ENCODE measurements around the gene NLRP6. TPM values are rescaled to one million over a fixed set of nuclear protein-coding genes. Genes with fewer than 3 reads are reported as not detected.

NLRP6 gene
- total RNA-seq, 2 experiments from 2014 or later: 14.4 to 14.7 TPM

GRCh38 chr11:304915-305843, 27.0 kb downstream of the NLRP6 start:
- H3K4me3 ChIP-seq (ENCODE audit: low read length): no peak overlapping the region
- Mint-ChIP-seq H3K4me3 (peak overlapping the region; percentile 85), H3K4me1 (ENCODE audit: low read depth) (peaks cover 39% of the 10 kb centered on the region), H3K9me3 (no peaks in the 10 kb centered on the region), H3K36me3 (ENCODE audit: low read depth) (peaks cover 17% of the 10 kb centered on the region), H3K27me3 (no peaks in the 10 kb centered on the region), H3K27ac (peak overlapping the region; percentile 96)
- DNase-seq (peak in 9 of 14 experiments; percentile 52 to 87 (median 63)), ATAC-seq (ENCODE audit: poor library complexity) (peak; percentile 37)
- H3K27ac ChIP-seq (ENCODE audit: low read depth in 1 of 2, low read length in 2 of 2): no peak overlapping the region
- intact Hi-C loops (cut with DNase I, micrococcal nuclease): loop anchor here (1.0 to 10.0 kb wide), 7 partner anchors 16 to 210 kb away; partner anchors contain the start of genes PGGHG (in 1 of the 2) and PTDSS2 (in 1 of the 2)
- peak; percentile 80 for TF ChIP-seq CTCF (IDR thresholded peaks at IDR 0.05)
- no peaks in the 10 kb centered on the region for H3K9me3 ChIP-seq (ENCODE audit: control insufficient read depth in 1 of 2, insufficient read depth in 1 of 2, low read length in 2 of 2)
- ChIA-PET POLR2A (interaction anchor here (0.7 to 3.7 kb wide), 13 partner anchors 11 to 145 kb away, joined by 3 to 30 read pairs (median 4); partner anchors contain the start of genes BET1L, NLRP6, PGGHG and PSMD13), CTCF (interaction anchor here (0.6 to 3.8 kb wide), 17 partner anchors 10 to 145 kb away, joined by 3 to 31 read pairs (median 4); partner anchors contain the start of genes BET1L, PGGHG, PTDSS2 and RIC8A)
- no peaks in the 10 kb centered on the region for H3K27me3 ChIP-seq (ENCODE audit: control insufficient read depth in 1 of 2, insufficient read depth in 2 of 2, low read length in 2 of 2)
- no peaks in the 10 kb centered on the region for H3K36me3 ChIP-seq (ENCODE audit: insufficient read depth, low read length)
- H3K4me1 ChIP-seq (ENCODE audit: insufficient read depth, low read length): peaks cover 50% of the 10 kb centered on the region

GRCh38 chr11:305844-306211, 27.6 kb downstream of the NLRP6 start:
- POLR2A ChIA-PET: interaction anchor here (1.0 to 3.7 kb wide), 9 partner anchors 10 to 145 kb away, joined by 3 to 30 read pairs (median 5); partner anchors contain the start of genes BET1L, NLRP6, PGGHG and PSMD13
- intact Hi-C loops (cut with DNase I, micrococcal nuclease): loop anchor here (1.0 to 10.0 kb wide), 7 partner anchors 17 to 209 kb away; partner anchors contain the start of genes PGGHG (in 1 of the 2) and PTDSS2 (in 1 of the 2)
- Mint-ChIP-seq H3K27me3 (no peaks in the 10 kb centered on the region), H3K4me1 (ENCODE audit: low read depth) (peaks cover 39% of the 10 kb centered on the region), H3K27ac (peak overlapping the region; percentile 96), H3K9me3 (no peaks in the 10 kb centered on the region), H3K4me3 (peak overlapping the region; percentile 56), H3K36me3 (ENCODE audit: low read depth) (peaks cover 17% of the 10 kb centered on the region)
- H3K4me1 ChIP-seq (ENCODE audit: insufficient read depth, low read length): peaks cover 47% of the 10 kb centered on the region
- DNase-seq: no peak
- no peaks in the 10 kb centered on the region for H3K9me3 ChIP-seq (ENCODE audit: control insufficient read depth in 1 of 2, insufficient read depth in 1 of 2, low read length in 2 of 2)
- H3K27me3 ChIP-seq (ENCODE audit: control insufficient read depth in 1 of 2, insufficient read depth in 2 of 2, low read length in 2 of 2): no peaks in the 10 kb centered on the region
- H3K4me3 ChIP-seq (ENCODE audit: low read length): no peak overlapping the region
- no peak for TF ChIP-seq CTCF (IDR thresholded peaks at IDR 0.05)
- H3K36me3 ChIP-seq (ENCODE audit: insufficient read depth, low read length): no peaks in the 10 kb centered on the region
- CTCF ChIA-PET: interaction anchor here (0.8 to 3.8 kb wide), 10 partner anchors 11 to 144 kb away, joined by 3 to 31 read pairs (median 8); partner anchors contain the start of genes PGGHG and PTDSS2
- H3K27ac ChIP-seq (ENCODE audit: low read depth in 1 of 2, low read length in 2 of 2): peak overlapping the region; percentile 9 to 41
- no peak for ATAC-seq (ENCODE audit: poor library complexity)

DNA sequence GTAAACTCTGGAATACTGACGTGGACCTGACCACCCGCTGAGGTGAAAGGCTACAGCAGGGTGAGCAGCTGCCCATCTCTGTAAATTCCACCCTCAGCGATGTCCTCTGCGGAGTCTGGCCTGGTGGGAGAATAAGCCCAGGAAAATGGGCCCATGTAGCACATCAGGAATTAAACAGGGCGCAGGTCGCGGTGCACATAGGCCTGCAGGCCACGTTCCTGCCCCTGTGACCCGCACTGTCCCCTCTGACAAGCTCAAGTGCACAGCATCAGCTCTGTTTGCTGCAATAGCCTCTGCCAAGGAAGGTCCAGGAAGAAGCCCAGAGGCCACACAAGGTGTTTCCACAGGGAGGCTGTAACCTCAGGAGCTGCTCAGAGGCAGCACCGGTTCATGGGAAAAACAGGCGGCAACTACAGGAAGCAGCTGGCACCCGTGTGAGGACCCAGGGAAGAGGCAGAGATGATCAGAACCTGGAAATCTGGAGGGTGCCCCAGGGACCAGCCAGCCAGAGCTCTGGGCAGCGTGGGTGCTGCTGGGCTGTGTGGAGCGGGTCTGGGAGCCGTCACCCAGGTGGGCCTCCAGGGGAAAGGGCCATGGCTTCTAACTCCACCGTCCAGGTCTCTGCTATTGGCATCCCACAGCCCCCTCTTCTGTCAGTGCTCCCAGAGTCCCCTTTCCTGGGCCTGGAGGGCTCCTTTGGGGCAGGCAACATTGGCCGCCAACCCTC, 28.6 kb downstream of the NLRP6 start:
- no peaks in the 10 kb centered on the region for H3K27me3 ChIP-seq (ENCODE audit: control insufficient read depth in 1 of 2, insufficient read depth in 2 of 2, low read length in 2 of 2)
- H3K4me1 Mint-ChIP-seq (ENCODE audit: low read depth): peaks cover 42% of the 10 kb centered on the region
- intact Hi-C loops (cut with DNase I, micrococcal nuclease): loop anchor here (5.0 to 10.0 kb wide), 3 partner anchors 40 to 208 kb away; no protein-coding TSS in a partner anchor

More for the DNA sequence above, 28.6 kb downstream of the NLRP6 start:
- peaks cover 48% of the 10 kb centered on the region for H3K4me1 ChIP-seq (ENCODE audit: insufficient read depth, low read length)
- no peaks in the 10 kb centered on the region for H3K36me3 ChIP-seq (ENCODE audit: insufficient read depth, low read length)
- ATAC-seq (ENCODE audit: poor library complexity) (no peak), DNase-seq (no peak)
- Mint-ChIP-seq H3K9me3 (no peaks in the 10 kb centered on the region), H3K4me3 (peak overlapping the region; percentile 63), H3K36me3 (ENCODE audit: low read depth) (peaks cover 19% of the 10 kb centered on the region), H3K27me3 (no peaks in the 10 kb centered on the region), H3K27ac (peak overlapping the region; percentile 96)
- peak overlapping the region; percentile 79 to 82 for H3K27ac ChIP-seq (ENCODE audit: low read depth in 1 of 2, low read length in 2 of 2)
- no peaks in the 10 kb centered on the region for H3K9me3 ChIP-seq (ENCODE audit: control insufficient read depth in 1 of 2, insufficient read depth in 1 of 2, low read length in 2 of 2)
- peak overlapping the region; percentile 79 for H3K4me3 ChIP-seq (ENCODE audit: low read length)
- TF ChIP-seq CTCF (IDR thresholded peaks at IDR 0.05): no peak
- POLR2A ChIA-PET: interaction anchor here (1.6 to 3.7 kb wide), 4 partner anchors 9 to 144 kb away, joined by 4 to 30 read pairs (median 14); partner anchors contain the start of genes BET1L, PTDSS2 and RIC8A
- CTCF ChIA-PET: interaction anchor here (2.4 to 3.8 kb wide), 3 partner anchors 10 to 56 kb away, joined by 18 to 31 read pairs (median 21); no protein-coding TSS in a partner anchor

Data from CD4-positive, alpha-beta T cell (primary cell).